NCI-H1417 treated with DMSO at 0.1 percent for 48 hours (cell line): ENCODE data around the gene SORT1.
"Not testable (repeated sequence)": the region's sequence is repeated elsewhere in the genome, so short reads cannot be mapped to it uniquely, and the experiment has no call there.

Source experiments
- DNase-seq: peaks from one replicate; lab custom pipeline; 2025; lab: John Stamatoyannopoulos, UW

Gene SORT1

DNA sequence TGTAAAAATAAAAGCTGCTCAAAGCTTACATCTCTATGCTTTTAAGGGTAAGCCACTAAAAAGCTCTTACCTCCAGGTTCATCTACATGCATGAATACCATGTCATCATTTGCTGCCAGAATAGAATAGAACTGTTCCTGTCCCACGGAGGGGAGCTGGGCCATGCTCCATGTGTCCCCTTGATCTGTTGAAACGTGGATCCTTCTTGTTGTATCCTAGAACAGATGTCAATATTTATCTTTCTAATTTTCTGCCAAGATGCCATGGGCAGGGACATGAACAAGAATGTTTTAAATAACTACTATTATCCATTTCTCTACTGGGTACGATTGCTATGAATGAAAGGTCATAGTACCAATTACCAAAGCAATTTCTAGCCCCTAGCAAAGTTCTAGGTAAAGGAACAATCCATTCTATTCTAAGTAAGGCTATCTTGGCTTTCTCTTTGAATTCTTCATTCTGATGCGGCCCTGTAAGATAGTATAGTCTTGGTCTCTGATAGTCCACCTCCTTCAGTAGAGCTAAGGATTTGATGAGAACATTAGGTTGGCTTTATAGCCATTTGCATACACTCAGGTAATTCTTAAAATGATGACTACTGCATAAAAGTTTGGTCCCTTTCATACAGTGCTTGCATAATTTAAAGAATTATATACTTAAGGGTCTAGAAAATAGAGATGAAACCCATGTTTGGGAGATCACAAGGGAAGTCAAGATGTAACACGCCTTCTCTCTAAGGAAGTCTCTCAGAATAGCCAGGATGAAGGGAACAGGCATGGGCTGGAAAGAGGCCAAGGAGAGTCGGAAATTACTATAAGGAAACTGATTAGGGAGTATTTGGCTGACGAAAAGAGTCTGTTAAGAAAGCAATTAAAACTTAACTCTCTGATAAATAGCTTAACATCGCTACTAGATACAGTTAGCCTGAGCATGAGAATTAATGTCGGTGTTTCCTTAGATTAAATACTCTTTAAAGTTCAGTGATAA, 55.5 kb downstream of the SORT1 start:
- no peak for DNase-seq

- no peak for DNase-seq
These were observed 59.1 kb downstream of the SORT1 start for GRCh38 chr1:109338608-109339007.

- DNase-seq = no peak
These were observed 59.6 kb downstream of the SORT1 start for GRCh38 chr1:109338091-109338490.

GRCh38 chr1:109335091-109335490, 62.6 kb downstream of the SORT1 start:
- no peak for DNase-seq

- no peak for DNase-seq
These were observed 66.6 kb downstream of the SORT1 start for GRCh38 chr1:109331113-109331512.

GRCh38 chr1:109327285-109327684, 70.4 kb downstream of the SORT1 start:
- DNase-seq = no peak

DNA sequence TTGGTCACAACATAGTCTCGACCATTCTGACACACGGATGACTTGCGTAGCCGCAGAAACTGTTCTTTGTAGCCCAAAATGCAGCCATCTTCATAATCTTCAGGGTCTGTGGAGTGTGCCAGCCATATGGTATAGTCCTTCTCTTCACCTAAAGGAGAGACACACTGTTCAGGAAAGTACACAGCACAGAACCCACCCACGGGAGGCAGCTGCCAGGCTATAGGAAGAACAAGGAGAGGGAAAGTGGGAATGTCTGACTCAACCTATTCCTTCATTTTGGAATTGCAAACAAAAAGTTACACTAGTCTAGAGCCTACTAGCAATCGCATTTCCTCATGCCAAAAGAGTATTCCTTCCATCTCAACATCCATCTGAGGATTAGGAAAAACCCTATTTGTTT, 74.7 kb downstream of the SORT1 start:
- no peak for DNase-seq

DNA sequence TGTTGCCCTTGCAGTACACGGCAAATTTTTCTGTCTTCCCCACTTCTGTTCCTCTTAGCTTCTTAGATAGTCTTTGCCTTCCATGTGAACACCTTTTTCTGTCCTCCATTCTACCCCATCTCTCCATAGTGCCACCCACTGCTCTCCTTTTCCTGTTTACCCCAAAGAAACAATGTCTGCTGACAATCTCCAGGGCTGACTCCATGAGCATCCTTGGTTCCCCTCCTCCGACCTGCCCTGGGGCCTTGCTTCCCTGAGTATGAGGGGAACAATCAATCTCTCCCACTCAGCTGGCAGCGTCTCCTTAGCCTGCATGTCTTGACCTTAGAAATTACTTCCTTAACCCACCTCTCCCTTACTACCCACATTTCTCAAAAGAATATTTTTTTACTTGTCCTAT, 78.6 kb downstream of the SORT1 start:
- DNase-seq = no peak

GRCh38 chr1:109316506-109316905, 81.2 kb downstream of the SORT1 start:
- no peak for DNase-seq

DNA sequence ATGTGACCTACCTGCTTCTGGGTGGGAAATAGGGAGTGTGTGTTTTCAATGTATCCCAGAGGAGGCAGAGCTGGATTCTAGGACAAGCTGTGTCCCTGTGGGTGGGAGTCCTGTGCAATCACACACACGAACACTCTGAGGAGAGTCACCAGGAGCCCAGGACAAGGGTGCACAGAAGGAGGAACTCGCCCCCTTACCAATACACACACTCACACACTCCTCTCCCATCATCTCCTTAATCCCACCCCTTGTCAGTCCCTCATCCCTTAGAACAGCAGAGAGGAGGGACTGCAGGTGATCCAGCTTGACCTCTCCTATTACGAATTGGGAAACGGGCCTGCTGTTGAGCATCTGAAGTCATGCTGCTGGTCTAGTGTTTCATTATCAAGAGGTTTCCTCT, 82.4 kb downstream of the SORT1 start:
- DNase-seq = no peak

DNA sequence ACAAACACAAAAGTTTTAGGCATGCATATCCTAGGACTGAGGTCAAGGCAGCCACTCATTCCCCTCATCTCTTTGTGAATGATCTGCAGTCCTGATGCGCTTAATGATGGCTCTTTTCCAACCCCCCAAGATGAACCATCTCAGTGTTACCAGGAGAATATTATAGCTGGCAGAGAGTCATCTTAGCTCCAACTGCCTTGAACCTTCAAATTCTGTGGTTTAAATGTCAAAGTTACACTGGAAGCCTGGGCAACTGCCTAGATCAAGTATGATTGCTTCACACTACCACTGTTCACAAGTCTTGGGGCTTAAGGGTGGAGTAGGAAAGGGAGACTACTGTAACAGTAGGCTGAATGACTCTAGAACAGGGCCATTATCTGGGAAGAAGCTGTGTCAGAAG, 82.9 kb downstream of the SORT1 start:
- DNase-seq = no peak

DNA sequence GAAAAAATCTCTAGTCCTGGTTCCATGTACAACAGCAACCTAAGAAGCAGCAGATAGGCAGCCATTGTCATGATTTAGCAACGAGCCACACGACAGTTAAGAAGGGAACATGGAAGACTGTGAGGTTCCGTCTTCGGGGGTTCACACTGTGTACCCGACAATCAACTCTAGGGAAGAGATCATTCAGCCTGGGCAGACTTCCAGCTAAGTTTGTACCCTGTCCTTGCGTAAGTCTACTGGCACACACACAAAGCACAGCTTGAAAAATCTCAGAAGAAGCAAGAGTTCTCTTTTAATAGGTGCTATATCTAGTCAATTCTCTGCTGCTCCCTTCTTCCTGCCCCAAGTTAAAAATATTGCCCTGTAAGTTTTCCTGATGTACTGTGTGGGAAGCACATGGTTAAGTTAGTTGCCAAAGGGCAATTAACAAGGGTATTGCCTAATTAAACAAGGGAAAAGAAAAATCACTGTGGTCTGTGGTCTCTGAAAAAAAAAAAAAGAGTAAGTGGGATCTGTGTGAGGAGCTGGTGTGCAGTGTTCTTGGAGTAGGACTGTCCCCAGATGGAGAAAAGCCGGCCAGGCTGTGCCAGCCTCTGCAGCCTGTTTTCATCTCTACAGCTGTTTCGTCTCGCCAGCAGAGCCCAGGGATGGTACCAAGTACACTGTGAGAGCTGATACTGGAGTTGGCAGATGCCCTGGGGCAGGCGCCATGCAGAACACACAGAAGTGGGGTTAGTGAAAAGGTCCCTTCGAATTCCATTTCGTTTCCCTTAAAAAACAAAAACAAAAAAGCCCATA, 84.5 kb downstream of the SORT1 start:
- no peak for DNase-seq

DNA sequence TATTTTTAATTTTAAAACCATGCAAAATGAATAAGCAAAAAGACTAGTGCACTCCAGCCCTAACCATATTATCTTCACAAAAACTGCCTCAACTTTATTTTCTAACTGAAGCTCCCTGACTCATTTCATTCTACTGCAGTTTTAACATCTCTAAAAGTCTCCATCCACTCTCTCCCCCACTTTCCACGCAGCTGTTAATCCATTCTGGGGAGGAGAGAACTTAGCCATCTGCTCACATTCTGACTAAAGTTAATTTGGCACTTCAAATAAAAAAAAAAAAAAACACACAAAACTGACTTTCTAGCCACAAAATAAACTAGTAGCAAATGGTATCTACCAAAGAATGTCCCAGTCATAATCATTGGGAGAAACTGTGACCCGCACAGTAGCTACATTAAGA, 85.5 kb downstream of the SORT1 start:
- no peak for DNase-seq

DNA sequence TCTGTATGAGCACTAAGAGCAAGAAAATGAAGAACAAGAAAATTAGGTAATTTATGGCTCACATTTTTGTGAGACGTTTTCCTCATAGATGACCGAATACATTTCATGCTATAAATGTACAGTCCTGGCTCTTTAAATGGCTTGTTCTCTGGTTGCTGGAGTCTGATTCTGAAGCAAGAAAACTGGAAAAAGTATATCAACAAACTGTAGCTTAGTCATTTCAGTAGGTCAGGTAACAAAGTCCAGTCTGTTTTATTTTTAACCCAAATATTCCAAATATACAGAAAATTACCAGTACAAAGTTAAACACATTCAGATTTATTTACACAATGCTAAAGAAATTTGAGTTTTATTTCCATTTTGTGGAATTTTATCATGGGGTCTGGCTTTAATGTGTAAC, 88.4 kb downstream of the SORT1 start:
- no peak for DNase-seq

DNA sequence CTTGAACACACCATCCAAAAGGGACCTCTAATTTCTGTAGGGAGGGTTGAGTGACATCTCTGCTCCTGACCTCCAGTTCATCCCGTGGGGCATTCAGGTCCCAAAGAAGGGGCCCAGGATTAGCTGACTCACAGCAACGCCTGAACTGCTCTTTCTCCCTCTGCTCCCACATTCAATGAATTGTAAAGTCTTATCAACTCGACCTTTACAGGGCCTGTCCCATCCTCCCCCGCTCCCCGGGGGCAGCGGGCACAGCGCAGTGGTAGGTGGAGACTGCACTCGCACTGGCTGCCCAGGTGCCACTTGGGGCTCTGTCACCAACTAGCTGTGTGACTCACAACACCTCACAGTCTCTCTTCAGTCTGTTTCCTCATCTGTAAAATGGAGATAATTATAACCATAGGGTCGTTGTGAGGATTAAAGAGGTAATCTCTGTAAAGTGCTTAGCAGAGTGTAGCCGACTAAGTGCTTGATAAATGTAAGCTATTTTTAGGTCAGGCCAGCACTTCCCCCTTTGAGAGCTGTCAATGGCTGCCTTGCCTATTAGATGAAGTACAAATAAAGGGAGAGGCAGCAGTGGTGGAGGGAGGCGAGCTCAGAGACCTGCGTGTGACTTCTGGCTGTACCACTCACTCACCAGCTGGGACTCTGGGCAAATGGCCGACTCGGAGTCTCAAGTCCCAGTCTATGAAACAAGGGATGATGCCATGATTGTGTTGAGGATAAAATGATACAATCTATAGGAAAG, 90.3 kb downstream of the SORT1 start:
- peak; percentile 10 for DNase-seq

DNA sequence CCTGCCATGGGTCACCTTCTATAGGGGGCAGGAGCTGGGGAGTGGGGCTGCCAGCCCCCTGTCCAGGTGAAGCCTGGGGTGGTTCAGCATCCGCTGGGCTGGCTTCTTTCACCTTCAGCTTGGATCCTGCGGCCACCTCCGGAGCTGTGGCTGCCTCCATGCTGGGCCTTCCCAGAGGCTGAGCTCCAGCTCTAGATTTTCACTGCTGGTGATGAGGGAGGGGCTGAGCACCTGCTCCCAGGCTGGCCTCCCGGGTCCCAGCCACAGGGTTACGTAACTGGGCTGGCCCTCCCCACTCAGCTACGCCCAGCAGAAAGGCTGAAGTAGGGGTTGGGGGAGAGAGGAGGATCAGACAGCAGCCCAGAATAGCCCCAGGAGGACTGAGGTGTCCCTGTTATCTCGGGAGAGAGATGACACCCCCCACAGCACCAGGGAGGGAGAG, 90.9 kb downstream of the SORT1 start, which contains the start of gene MYBPHL:
Gene MYBPHL (minus strand): TSS at position 180 of the 442 bp plus-strand sequence. CDS start 20 bp downstream, at position 160.
- DNase-seq = no peak

DNA sequence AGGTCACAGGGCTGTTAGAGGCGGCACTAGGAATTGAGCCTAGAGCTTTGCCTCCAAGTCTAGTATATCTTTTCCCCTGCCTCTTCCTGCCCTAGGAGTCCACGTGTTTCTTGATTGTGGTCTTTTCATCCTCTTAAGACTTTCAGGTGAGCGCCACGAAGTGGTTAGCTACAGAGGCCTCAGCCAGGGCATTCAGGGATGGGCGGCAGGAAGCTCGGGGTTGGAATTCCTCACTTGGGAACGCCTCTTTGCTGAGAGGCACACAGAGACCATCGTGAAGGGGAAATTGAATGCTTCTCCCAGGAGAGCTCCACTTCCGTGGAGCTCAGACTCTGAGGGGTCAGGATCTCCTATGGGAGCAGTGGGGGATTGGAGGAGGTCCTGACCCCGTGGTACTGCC, 91.7 kb downstream of the SORT1 start:
- DNase-seq = not testable (repeated sequence)

DNA sequence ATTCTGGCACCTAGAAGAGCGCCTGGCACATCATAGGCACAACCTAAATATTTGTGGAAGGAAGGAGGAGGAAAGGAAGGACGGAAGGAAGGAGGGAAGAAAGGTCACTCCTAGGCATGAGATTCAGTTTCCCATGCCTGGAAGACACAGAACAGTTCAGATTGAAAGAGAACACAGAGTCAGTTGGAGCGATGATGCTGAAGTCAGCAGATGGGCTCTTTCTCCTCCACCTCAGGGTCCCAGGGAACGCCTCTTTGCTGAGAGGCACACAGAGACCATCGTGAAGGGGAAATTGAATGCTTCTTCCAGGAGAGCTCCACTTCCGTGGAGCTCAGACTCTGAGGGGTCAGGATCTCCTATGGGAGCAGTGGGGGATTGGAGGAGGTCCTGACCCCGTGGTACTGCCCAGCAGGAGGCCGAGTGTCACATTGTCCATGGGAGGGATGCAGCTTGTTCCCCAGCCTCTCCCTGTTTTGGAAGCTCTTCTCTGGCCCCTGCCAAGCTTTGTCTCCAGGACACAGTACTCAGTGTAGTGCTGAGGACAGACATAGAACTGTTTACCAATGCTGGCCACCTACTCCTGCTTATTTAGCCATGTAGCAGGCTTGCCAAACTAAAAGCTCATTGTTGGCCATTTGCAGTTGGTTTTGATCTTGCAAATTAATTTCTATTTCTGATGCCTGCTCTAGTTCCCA, 93.3 kb downstream of the SORT1 start:
- no peak for DNase-seq

DNA sequence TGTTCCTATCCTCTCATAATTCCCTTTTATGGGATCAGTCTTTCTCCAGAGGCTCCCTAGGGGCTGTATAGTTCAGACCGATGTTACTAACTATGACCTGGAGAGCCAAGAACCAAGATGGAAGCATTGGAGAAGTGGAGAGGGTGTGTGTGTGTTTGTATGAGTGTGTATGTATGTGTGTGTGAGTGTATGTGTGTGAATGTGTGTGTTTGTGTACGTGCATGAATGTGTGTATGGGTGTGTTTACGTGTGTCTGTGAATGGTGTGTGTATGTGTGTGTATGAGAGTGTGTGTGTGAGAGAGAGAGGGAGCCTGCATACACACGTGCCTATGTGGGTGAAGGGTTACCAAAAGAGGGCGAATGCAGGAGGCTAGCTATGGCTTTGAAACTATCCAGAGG, 95.8 kb downstream of the SORT1 start:
- DNase-seq = no peak

DNA sequence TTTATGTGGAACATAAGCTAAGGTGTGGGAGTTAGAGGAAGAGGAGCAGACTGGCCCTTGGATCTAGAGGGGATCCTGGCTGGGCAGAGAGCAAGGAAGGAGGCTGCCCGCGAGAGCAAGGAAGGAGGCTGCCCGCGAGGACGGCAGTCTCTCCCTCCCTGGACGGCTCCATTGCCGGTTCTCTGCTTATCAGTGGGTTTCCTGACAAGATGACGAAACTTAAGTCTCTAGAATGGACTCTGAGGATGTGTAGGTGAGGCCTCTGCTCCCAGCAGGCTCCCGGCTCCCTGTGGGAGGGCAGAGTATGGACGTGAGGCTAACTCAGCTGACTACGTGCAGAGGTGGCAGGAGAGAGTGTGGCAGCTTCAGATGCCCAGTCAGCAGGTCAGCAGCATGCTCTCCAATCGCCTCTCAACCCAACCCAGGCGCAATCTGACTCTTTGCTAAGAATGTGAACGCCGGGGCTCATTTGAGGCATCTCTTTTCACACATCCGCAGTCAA, 97.0 kb downstream of the SORT1 start:
- no peak for DNase-seq
